Stromal cell of bone marrow (primary cell): Measurements from ENCODE around the gene IGFL4.

Source experiments
- DNase-seq: peaks from one replicate; pipeline ENCODE4 v3.0.0-alpha.2; 2012; ENCODE audit warnings: low read depth

Gene IGFL4

DNA sequence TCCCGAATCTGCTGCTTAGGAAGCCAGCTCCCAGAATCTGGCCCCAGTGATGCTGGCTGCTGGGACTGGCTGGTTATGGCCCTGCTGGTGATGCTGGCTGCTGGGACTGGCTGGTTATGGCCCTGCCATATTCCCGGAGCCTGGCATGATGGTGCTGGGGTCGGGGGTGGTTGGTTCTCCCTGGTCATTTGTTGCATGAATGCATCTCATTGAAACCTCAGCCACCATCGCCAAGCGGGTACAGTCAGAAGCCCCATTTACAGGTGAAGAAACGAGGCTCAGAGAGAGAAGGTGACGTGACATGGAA is 20.0 kb downstream of the IGFL4 start:
- DNase-seq = no peak

DNA sequence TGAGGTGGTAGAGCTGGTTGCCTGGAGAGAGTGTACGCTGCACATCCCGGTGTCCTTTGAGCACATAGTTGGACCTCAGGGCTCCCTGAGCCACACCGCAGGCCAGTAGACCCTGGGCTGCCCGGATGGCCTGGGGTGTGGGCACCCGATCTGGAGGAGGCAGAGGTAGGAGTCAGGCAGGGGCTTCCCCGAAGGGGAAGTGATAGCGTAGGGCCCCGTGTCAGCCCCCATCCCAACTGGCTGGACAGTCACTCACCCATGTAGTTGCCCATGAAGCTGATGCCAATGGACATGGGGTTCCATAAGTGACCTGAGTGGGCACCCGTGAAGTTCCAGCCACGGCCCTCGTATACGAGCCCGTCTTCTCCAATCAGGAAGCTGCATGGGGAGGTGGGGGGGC is 21.5 kb downstream of the IGFL4 start:
- no peak for DNase-seq

DNA sequence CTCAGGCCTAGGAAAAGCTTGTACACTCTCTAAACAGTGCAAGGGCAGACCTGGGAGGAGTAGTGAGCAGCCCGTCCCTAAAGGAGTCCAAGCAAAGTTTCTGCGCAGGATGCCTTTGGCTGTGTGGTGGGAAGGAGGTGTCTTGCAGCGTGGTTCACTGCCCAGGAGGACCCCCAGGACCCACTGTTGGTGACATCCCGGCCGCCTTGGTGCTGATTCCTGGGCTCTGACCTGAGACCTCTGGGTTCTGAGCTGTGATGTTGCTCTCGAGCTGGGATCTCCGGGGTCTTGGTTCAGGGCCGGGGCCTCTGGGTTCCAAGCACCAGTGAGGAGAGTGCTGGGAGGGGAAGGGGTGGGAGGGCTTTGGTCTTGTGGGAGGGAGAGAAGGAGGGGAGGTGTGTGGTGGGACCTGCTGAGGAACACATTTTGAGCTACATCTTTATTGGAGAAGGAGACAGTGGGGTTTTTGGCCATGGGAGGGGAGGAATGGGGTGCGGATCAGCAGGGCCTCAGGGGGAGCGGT is 22.0 kb downstream of the IGFL4 start:
- no peak for DNase-seq

DNA sequence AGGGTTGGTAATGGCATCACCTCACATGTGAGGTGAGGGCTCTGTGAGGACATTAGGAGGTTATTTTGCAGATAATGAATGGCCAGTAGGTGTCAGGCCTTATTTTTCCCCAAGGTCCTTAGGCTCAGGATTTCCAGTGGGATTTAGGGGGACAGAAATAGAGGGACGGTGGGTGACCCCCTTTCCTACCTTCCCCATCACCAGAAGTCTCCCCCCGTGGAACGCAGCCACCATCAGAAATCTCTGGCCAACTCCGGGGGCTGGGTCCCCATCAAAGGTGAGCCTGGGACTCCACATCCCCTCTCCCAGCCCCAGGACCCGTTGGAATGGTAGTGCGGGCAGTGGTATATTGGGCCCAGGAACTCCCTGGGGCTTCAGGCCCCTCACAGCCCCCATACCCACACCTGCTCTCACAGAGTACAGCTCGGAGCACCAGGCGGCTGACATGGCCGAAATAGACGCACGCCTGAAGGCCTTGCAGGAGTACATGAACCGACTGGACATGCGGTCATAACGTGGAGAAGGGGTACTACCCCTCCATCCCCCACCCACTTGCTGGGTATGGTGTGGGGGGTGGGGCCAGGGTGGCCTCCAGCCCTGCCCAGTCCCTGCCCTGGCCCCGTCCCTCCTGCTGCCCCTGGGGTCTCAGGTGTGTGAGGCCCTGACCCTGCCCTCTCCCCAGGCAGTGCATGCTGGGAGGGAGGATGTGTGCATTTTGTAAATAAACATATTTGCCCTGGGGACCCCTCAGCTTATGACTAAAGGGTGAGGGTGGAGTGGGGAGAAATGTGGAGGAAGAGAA is 22.7 kb downstream of the IGFL4 start:
- no peak for DNase-seq

DNA sequence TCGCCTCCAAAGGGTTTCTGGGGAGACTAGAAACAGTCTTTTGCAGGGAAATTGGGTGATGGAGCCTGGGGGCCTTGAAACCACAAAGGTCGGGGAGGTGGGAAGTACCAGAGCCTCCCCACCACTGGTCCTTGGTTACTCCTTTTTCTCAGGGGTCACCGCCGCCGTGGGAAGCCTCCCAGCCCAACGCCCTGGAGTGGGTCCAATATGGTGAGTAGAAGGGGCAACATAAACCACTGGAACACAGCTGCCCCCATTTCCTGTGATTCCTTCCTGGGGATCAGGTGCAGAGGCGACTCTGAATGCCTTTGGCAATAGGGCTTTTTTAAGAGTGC is 23.7 kb downstream of the IGFL4 start:
- no peak for DNase-seq

DNA sequence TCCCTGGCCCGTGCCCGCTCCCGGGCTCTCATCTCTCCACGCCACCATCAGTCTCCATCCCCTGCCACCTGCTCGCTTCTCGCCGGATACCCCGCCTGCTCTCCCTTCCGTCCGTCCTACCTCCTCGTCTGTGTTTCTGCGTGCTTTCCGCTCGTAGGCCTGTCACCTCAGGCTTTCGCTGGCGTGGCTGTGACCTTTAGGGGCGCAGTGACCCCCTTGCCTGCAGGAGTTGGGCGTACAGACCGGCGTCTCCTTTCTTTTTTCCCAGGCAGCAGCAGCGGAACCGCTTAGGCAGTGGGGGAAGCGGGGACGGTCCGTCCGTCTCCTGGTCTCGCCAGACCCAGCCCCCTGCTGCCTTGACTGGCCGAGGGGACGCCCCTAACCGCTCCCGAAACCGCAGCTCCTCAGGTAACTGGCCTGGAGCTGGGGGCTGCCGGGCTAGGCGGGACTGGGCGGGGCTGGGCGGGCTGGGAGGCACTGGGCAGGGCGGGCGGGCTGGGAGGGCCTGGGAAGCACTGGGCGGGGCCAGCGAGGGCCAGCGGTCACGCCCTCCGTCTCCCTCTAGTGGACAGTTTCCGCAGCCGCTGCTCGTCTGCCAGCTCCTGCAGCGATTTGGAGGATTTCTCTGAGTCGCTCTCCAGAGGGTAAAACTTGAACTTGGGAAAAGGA is 24.2 kb downstream of the IGFL4 start:
- peak; percentile 53 for DNase-seq

DNA sequence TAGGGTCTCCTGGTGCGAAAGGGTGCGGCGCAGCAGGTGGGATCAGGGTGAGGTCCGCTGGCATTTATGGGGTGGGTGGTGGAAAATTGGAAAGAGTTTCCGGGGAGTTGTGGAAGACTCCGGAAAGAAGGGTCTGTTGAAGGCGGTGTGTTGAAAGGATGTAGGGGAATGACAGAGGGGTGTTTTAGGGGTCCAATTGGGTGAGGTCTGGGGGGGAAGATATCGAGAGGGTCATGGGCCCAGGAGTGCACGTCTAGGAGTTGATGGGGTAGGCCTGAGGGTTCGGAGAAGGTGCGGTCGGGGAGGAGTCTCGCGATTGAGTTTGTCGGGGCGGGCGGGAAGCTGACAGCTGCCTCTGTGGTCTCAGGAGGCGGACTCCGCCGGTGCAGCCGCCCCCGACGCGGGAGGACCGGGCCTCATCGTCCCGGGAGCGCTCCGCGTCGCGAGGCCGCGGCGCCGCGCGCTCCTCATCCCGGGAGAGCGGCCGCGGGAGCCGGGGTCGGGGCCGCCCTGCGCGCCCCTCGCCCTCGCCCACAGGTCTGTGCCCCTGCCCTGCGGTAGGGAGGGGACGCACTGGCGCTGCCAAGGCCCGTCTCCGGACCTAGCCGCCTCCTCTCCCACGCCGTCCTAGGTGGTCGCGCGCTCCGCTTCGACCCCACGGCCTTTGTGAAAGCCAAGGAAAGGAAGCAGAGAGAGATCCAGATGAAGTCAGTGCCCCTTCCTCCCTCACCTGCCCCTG is 24.9 kb downstream of the IGFL4 start:
- no peak for DNase-seq

DNA sequence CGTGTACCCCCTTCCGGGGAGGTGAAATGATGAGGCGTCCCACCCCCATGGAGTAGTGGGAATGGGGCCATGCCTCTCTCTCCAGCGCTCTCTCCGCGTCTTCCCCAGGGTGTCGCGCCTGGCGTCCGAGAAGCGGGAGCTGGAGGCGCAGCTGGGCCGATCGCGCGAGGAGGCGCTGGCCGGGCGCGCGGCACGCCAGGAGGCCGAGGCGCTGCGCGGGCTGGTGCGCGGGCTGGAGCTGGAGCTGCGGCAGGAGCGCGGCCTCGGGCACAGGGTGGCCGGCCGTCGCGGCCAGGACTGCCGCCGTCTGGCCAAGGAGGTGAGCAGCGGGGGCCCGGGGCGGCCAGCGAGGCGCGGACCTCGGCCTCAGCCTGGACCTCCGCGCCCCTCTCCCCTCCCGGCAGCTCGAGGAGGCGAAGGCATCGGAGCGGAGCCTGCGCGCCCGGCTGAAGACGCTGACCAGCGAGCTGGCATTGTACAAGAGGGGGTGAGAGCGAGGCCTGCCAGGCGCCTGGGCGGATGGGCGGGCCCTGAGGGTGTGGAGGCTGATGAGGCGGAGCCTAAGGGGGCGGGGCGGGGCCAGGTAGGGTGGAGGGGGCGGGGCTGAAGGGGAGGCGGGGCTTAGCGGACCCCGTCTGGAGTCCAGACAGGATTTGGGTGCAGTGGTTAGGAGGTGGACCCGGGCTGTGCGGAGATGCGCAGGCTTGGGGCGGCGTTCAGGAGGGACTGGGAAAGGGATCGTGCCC is 25.7 kb downstream of the IGFL4 start:
- no peak for DNase-seq

DNA sequence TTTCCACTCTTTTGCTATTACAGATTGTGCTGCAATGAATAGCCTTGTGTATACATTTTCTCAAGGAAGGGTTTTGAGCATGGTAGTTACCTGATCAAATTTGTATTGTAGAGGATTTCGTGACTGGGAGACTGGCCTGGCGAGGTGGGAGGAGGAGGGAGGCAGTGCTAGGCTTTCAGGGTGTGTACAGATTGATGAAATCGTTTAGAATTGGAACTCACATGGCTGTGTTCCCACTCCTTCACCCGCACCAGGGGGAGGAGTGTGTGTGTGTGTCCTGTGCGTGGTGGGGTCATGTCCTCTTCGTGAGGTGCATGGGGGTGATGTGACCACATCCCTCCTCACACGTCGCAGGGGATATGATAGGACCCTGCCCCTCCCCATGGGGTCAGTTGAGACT is 26.3 kb downstream of the IGFL4 start:
- DNase-seq = no peak

DNA sequence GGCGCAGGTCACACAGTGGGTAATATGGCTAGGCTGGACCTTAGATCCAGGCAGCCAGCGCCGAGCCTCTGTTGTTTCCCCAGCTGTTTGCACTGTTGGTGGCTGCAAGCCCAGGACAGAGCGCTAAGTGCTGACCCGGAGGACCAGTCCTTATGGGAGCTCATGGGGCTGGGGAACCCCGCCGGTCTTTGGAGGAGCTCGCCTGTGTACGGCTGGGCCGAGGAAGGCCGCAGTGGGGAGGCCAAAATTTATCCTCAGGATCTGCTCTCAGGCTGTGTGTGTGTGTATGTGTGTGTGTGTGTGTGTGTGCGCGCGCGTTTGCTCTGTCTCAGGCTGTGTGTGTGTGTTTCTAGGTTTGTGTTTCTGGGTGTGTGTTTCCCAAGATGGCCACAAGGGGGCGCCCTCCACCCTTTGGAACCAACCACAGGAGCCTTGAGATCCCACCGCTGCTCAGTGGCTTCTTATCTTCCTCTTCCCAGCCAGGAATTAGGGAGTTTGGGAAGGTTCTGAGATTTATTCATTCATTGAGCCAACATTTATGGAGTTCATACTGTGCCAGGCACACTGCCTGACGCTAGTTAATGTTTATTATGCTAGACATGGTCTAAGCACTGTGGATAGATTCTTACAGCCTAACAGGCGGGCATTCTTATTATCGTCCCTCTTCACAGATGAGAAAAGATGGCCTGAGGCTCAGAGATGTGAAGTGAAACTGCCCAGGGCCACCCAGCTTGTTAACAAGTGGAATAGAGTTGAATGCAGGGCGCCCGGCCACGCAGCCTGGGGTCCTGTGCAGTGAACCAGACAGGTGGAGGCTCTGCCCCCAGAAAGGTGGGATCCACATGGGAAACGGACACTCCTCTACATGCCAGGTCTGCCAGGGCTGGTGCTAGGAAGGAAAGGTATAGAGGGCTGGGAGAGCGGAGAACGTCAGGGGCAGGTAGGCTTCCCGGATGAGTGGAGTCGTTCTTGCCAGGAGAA is 31.0 kb downstream of the IGFL4 start:
- no peak for DNase-seq

GRCh38 chr19:46006411-46006810 is 34.4 kb downstream of the IGFL4 start:
- DNase-seq = no peak

DNA sequence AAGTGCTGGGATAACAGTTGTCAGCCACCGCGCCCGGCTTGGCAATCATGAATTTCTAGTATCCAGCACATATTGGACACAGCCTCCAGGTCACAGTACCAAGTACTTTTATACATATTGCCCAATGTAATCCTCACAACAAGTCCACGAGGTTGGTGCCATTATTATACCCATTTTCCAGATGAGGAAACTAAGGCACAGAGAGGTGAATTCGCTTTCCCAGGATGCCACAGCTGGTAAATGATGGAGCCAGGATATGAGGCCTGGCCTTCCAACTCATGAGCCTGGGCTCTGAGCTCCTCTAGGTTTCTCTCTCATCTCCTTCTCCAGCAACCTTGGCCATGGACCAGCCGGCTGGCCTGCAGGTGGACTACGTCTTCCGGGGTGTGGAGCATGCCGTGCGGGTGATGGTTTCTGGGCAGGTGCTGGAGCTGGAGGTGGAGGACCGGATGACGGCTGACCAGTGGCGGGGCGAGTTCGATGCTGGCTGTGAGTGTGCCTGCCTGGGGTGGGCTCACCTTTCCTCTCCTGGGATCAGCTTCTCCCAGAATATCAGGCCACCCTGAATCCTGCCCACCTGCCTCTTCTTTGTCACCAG is 38.0 kb downstream of the IGFL4 start:
- no peak for DNase-seq

GRCh38 chr19:46000491-46001246 is 40.1 kb downstream of the IGFL4 start:
- DNase-seq = no peak

DNA sequence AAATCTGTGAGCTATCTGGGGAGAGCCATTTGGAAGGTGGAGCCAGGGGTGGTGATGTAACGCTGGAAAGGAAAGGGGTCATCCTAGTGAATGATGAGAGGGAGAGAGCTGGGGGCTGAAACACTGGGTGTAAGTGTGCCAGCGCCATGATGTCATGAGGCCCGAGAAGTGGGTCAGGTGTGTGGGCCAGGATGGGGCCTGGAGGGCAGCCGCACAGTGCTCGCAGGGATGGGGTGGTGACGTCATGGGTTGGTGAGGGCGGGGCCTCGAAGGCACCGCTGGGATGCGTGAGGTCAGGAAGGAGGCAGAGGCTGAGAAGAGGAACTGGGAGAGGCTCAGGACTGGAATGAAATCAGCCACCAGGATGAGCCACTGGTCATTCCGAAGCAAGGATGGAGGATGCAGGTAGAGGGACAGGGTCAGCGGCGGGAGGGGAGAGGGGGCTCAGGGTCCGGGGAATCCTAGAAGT is 41.1 kb downstream of the IGFL4 start:
- no peak for DNase-seq

- DNase-seq = no peak
These were observed 42.0 kb downstream of the IGFL4 start for GRCh38 chr19:45998834-45999233.

DNA sequence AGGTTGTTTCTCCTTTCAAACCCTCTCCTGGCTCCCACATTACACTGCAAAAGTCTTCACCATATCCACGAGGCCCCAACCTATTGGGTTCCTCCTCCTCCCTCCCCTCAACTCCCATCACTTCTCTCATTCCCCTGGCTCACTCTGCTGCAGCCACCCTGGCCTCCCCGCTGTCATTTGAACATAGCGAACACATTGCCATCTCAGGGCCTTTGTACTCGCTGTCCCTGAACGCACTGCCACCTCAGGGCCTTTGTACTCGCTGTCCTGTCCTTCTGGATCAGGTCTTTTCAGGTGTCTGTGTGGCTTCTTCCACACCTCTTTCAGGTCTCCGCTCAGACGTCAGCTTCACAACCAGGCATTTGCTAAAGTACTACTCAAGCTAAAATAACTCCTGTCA is 43.9 kb downstream of the IGFL4 start:
- DNase-seq = no peak

DNA sequence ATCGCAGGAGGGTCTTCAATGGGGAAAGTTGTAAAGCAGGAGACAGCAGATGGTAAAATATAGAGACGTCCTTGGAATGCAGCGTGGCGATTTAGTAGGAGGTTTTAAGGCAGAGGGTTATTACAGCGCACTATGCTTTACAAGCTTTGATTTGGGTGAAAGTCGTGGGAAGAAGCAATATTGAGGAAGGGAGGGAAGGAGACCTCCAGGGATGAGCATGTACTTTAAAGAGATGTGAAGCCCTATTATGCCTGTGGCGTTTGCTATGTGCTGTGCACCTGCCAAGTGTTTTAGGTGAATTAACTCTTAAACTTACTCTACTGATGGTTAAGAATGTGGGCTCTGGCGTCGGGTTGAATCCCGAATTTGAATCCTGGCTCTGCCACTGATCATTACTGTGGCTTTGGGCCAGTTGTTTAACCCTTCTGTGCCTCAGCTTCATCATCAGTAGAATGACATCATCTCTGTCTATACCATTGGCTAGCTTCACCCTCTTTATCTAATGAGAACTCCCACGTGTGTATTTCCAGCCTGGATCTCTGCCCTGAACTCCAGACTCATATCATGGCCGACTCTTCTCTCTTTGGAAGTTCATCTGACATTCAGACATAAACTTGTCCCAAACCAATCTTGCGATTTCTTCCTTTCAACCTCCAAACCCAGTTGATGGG is 45.0 kb downstream of the IGFL4 start:
- no peak for DNase-seq

DNA sequence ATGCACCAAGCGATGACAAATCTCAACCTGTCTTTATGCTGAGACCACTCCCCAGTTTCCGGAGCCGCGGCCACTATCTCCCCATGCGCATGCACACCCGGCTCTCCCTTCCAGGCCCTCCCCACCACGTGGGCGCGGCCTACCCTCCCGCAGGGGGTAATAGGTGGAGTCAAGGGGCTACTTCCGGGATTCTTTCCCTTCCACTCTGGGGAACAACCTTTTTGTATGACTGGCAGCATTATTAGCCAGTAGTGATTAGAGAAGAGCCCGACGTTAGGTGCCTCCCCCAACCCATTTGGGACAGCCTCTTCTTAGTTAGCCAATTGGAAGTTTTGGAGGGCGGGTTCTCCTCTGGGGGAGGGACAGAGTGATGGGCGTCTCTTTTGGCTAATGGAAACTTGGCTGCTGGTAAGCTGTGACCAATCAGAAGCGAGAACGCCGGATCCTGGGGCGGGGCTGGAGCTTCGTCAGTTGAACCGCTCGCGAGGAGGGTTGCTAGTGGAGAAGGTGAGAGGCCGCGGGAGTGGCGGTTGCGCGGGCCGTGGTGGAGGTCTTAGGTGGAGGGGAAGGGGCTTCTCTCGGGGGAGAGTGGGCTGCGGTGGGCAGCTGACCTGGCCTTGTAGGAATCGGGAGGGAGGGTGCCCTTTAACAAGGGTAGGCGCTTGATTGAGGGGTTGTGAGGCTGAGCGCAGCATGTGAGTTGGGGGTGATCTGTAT is 45.6 kb downstream of the IGFL4 start, which contains the start of gene CCDC61:
Gene CCDC61 (plus strand): TSS at position 470 of the 717 bp plus-strand sequence. CDS start 7,552 bp downstream, outside the sequence.
- peak; percentile 99 for DNase-seq
